A549 (cell line): Measurements from ENCODE around the gene TBC1D22A. TPM values are rescaled to one million over a fixed set of nuclear protein-coding genes. Genes with fewer than 3 reads are reported as not detected.

Experiments
- ATAC-seq, 2 experiments: fragments of 200-7000 bp in 1 of 2; fragments of >200 bp in 1 of 2; cut with Nextera tagmentation in 1 of 2; cut with Tn5 transposase in 1 of 2; 3 replicates each; pipeline versions ENCODE4 v1.8.0 to v1.9.1; 2018 to 2020; ENCODE audit warnings: mild to moderate bottlenecking in 1 of 2, moderate library complexity in 1 of 2
- CTCF ChIA-PET: fragments of 300-600 bp; sonication (Branson Sonifier 250); formaldehyde crosslinking; extraction: SDS; loops from one replicate; lab custom pipeline; 2021; ENCODE audit warnings: antibody characterized with exemption, inconsistent platforms; lab: Yijun Ruan, JAX
- POLR2A ChIA-PET: fragments of 350-600 bp; formaldehyde crosslinking; extraction: SDS; loops from one replicate; lab custom pipeline; 2021; ENCODE audit warnings: antibody characterized with exemption, inconsistent platforms; lab: Yijun Ruan, JAX
- DNase-seq, 2 experiments: peaks; one replicate each; pipeline versions ENCODE4 v3.0.0 to v3.0.0-alpha.2; 2011 to 2016; ENCODE audit warnings: low read depth in 1 of 2, low spot score in 1 of 2
- FAIRE-seq: peaks from 2 replicates; lab custom pipeline; 2011; peaks lifted over from hg19 to GRCh38; lab: Jason Lieb, UNC
- H3K27ac ChIP-seq, 2 experiments: fragments of >200 bp; sonication (Bioruptor Twin); formaldehyde crosslinking; 3 replicates each; pipeline ENCODE4 v1.5.1; 2016 to 2017
- H3K4me1 ChIP-seq: fragments of >200 bp; sonication (Bioruptor Twin); formaldehyde crosslinking; 3 replicates; pipeline ENCODE4 v1.6.1; 2016
- H3K4me2 ChIP-seq: fragments of >200 bp; sonication (Bioruptor Twin); formaldehyde crosslinking; 3 replicates; pipeline ENCODE4 v1.6.1; 2016
- H3K4me3 ChIP-seq: fragments of >200 bp; sonication (Bioruptor Twin); formaldehyde crosslinking; 3 replicates; pipeline ENCODE4 v1.5.1; 2016
- H3K9me3 ChIP-seq: fragments of >200 bp; sonication (Bioruptor Twin); formaldehyde crosslinking; 3 replicates; pipeline ENCODE4 v1.6.1; 2016
- ATOH8 ChIP-seq: fragments of 250-450 bp; sonication (Bioruptor Pico); IDR thresholded peaks from 2 replicates; pipeline ENCODE4 v1.5.0; 2020; ENCODE audit warnings: low read depth, mild to moderate bottlenecking, moderate library complexity
- BCL3 ChIP-seq: fragments of >200 bp; sonication (Bioruptor Twin); formaldehyde crosslinking; IDR thresholded peaks from 3 replicates; pipeline ENCODE4 v1.6.1; 2016
- CTCF ChIP-seq: fragments of >200 bp; sonication (Bioruptor Twin); formaldehyde crosslinking; IDR thresholded peaks from 3 replicates; pipeline ENCODE4 v1.5.1; 2016
- E2F6 ChIP-seq: IDR thresholded peaks from 2 replicates; pipeline ENCODE4 v1.6.1; 2012; ENCODE audit warnings: low read depth, borderline replicate concordance
- EHMT2 ChIP-seq: fragments of 200-600 bp; sonication (generic); IDR thresholded peaks from 2 replicates; pipeline ENCODE4 v1.6.1; 2016; ENCODE audit warnings: antibody characterized with exemption, low read depth, mild to moderate bottlenecking, moderate library complexity
- EP300 ChIP-seq, 2 experiments: fragments of >200 bp; sonication (Bioruptor Twin); formaldehyde crosslinking; IDR thresholded peaks; 2 replicates in 1 of 2; 3 replicates in 1 of 2; pipeline ENCODE4 v1.6.1; 2016 to 2017
- FOSB ChIP-seq: fragments of 250-450 bp; sonication (Bioruptor Pico); IDR thresholded peaks from 2 replicates; pipeline ENCODE4 v1.5.0; 2020; ENCODE audit warnings: mild to moderate bottlenecking, moderate library complexity
- HMGXB4 ChIP-seq: fragments of 250-450 bp; sonication (Bioruptor Pico); IDR thresholded peaks from 2 replicates; pipeline ENCODE4 v1.5.0; 2021; ENCODE audit warnings: mild to moderate bottlenecking, moderate library complexity, borderline replicate concordance
- HOXB5 ChIP-seq: fragments of 250-450 bp; sonication (Bioruptor Pico); IDR thresholded peaks from 2 replicates; pipeline ENCODE4 v1.5.0; 2020; ENCODE audit warnings: mild to moderate bottlenecking, moderate library complexity
- JUN ChIP-seq, 2 experiments: fragments of >200 bp; sonication (Bioruptor Twin); formaldehyde crosslinking; IDR thresholded peaks; 2 replicates in 1 of 2; 3 replicates in 1 of 2; pipeline ENCODE4 v1.6.1; 2016 to 2017
- JUNB ChIP-seq: fragments of >200 bp; sonication (Bioruptor Twin); formaldehyde crosslinking; IDR thresholded peaks from 2 replicates; pipeline ENCODE4 v1.6.1; 2016
- KDM1A ChIP-seq: fragments of 200-600 bp; sonication (generic); IDR thresholded peaks from 2 replicates; pipeline ENCODE4 v1.6.1; 2016; ENCODE audit warnings: low read depth, mild to moderate bottlenecking
- MAX ChIP-seq: IDR thresholded peaks from 2 replicates; pipeline ENCODE4 v1.6.1; 2012
- MAZ ChIP-seq: fragments of 150-350 bp; IDR thresholded peaks from 2 replicates; pipeline ENCODE4 v1.6.1; 2014; ENCODE audit warnings: antibody characterized with exemption, low read depth, low read length, borderline replicate concordance
- NR3C1 ChIP-seq: fragments of >200 bp; sonication (Bioruptor Twin); formaldehyde crosslinking; IDR thresholded peaks from 3 replicates; pipeline ENCODE4 v1.6.1; 2017
- RCOR1 ChIP-seq: fragments of 150-350 bp; IDR thresholded peaks from 2 replicates; pipeline ENCODE4 v1.6.1; 2014; ENCODE audit warnings: antibody characterized with exemption, low read length, low read depth
- RNF2 ChIP-seq: fragments of 200-600 bp; sonication (generic); IDR thresholded peaks from 2 replicates; pipeline ENCODE4 v1.6.1; 2016; ENCODE audit warnings: low read depth, mild to moderate bottlenecking, antibody characterized with exemption, moderate library complexity, borderline replicate concordance
- ZFP36 ChIP-seq: fragments of 450-650 bp; IDR thresholded peaks from 2 replicates; pipeline ENCODE4 v1.6.1; 2014; ENCODE audit warnings: borderline replicate concordance; ENCODE audit not compliant: partially characterized antibody
- ZSCAN20 ChIP-seq: fragments of 250-450 bp; sonication (Bioruptor Pico); IDR thresholded peaks from 2 replicates; pipeline ENCODE4 v1.8.0; 2022; ENCODE audit warnings: mild to moderate bottlenecking, moderate library complexity
- WGBS: methylation state at CpG from one replicate; pipeline ENCODE4 v1.1.6; 2017; ENCODE audit errors: missing lambda C conversion rate; 5-methylcytosine and 5-hydroxymethylcytosine counted together
- polyA plus RNA-seq, 4 experiments: library from polyadenylated mRNA; depleted of rRNA in 3 of 4; stranded (reverse); fragments of >200 nt; fragmentation: RNase III in 1 of 4; extraction: RNeasy Plus Mini Kit Qiagen cat#74134 plus additional on column Dnase treatment in 1 of 4; gene quantifications; 2 replicates in 3 of 4; 3 replicates in 1 of 4; pipeline ENCODE4 v1.2.3, GENCODE V29; 2011 to 2017

TBC1D22A gene
- polyA plus RNA-seq, 2 of the 4 experiments (the other 2 are of a cell fraction) = 8.9 to 10.8 TPM

GRCh38 chr22:47210112-47210657 lies 447.7 kb downstream of the TBC1D22A start:
- CTCF ChIA-PET = interaction anchor here (0.6 to 1.0 kb wide), 2 partner anchors 10 to 233 kb away, joined by 3 read pairs; no protein-coding TSS in a partner anchor
- WGBS = 74% methylated on average over 16 of the region's 19 CpGs

More at GRCh38 chr22:47210112-47210657, 447.7 kb downstream of the TBC1D22A start:
- Histone ChIP-seq H3K4me1 (no peaks in the 10 kb centered on the region), H3K9me3 (no peaks in the 10 kb centered on the region; the same call in 2 of the 3 replicates), H3K4me2 (no peak overlapping the region), H3K4me3 (no peak overlapping the region), H3K27ac (no peak overlapping the region)
- DNase-seq (no peak), FAIRE-seq (no peak), ATAC-seq (no peak)
- POLR2A ChIA-PET = no interaction called here
- TF ChIP-seq RNF2 (no peak), ATOH8 (no peak), JUN (IDR thresholded peaks at IDR 0.05) (no peak), EHMT2 (no peak), BCL3 (no peak), E2F6 (no peak), ZFP36 (no peak), JUNB (no peak), MAZ (no peak), ZSCAN20 (no peak), NR3C1 (no peak), FOSB (CRISPR knock-in tag) (no peak), EP300 (IDR thresholded peaks at IDR 0.05) (no peak), CTCF (no peak), HOXB5 (CRISPR knock-in tag) (no peak), MAX (no peak), KDM1A (no peak), RCOR1 (no peak), HMGXB4 (CRISPR knock-in tag) (no peak)
